Uterus (tissue), 4 donors: Measurements from ENCODE around the gene C1R. TPM values are rescaled to one million over a fixed set of nuclear protein-coding genes. Genes with fewer than 3 reads are reported as not detected.

Source experiments
- DNase-seq, 2 donors: peaks; one replicate each; pipeline ENCODE4 v3.0.0-alpha.2; 2019 to 2020
- H3K27ac ChIP-seq, 2 donors: fragments of 200-600 bp; sonication (generic); 1 replicate in 1 of 2; 2 replicates in 1 of 2; pipeline ENCODE4 v1.5.1; 2016 to 2018
- H3K27me3 ChIP-seq, 2 donors: fragments of 200-600 bp; sonication (generic); one replicate each; pipeline ENCODE4 v1.5.1; 2018 to 2019; ENCODE audit warnings: control low read depth in 1 of 2
- H3K36me3 ChIP-seq, 2 donors: fragments of 200-600 bp; sonication (generic); one replicate each; pipeline ENCODE4 v1.5.1; 2019; ENCODE audit warnings: control low read depth in 1 of 2
- H3K4me1 ChIP-seq, 2 donors: fragments of 200-600 bp; sonication (generic); one replicate each; pipeline ENCODE4 v1.5.1; 2018 to 2019; ENCODE audit warnings: control low read depth in 1 of 2
- H3K4me3 ChIP-seq, 2 donors: fragments of 200-600 bp; sonication (generic); 1 replicate in 1 of 2; 2 replicates in 1 of 2; pipeline ENCODE4 v1.5.1; 2018 to 2019; ENCODE audit warnings: mild to moderate bottlenecking in 1 of 2
- H3K9me3 ChIP-seq, 2 donors: fragments of 200-600 bp; sonication (generic); one replicate each; pipeline ENCODE4 v1.5.1; 2019; ENCODE audit warnings: control low read depth in 1 of 2
- POLR2A ChIP-seq, 2 donors: fragments of 450-650 bp; IDR thresholded peaks; one replicate each; pipeline ENCODE4 v1.6.1; 2016; ENCODE audit warnings: antibody characterized with exemption in 2 of 2, mild to moderate bottlenecking in 1 of 2, moderate library complexity in 1 of 2
- intact Hi-C: fragments of 100-400 bp; cut with DNase I; formaldehyde crosslinking; loops from one replicate; pipeline ENCODE4 v1.15.1; 2023; ENCODE audit warnings: low total_unique reads
- total RNA-seq, 4 donors: library from RNA; depleted of rRNA in 3 of 4; stranded (reverse); fragments of >200 nt in 3 of 4; gene quantifications; one replicate each; pipeline versions ENCODE4 v1.1.0 to v1.2.4, GENCODE V29; 2014 to 2023
- TF ChIP-seq, protein P1 (sequence below), 4 experiments: fragments of 200-600 bp in 2 of 4; fragments of 450-650 bp in 2 of 4; sonication (generic) in 2 of 4; IDR thresholded peaks; one replicate each; pipeline ENCODE4 v1.5.1; 2016 to 2019; ENCODE audit warnings: antibody characterized with exemption in 4 of 4, mild to moderate bottlenecking in 2 of 4, moderate library complexity in 1 of 4
- donor health status: DM: yes; HTN: yes; CAD: no.

Gene C1R
- total RNA-seq, 4 donors from 2014 or later: 128 to 571 (median 411) TPM

DNA sequence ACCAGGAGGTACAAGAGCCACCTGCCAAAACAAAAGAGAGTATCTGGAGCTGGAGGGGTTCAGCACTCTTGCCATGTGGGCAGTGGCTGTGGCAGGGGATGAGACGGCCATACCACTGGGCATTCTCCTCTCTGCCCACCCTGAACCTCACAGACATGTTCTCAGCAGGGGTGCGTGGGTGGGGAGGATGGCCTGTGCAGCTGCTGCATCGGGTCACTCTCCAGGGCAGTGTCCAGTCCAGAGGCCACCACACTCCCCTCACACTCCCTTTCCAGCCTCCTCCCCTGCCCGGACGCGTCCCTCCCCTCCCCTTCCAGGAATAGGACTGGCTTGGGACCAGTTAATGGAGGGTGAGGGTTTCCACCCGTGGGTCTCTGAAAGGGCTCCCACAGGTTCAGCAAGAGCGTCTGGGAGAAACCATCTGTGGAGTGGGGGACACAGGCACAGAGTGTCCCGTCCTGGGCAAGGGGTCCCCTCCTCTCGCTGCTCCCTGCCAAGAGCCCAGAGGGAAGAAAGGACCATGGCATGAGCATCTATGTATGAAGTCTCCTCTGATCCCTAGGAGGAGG is 501 bp downstream of the C1R start:
- no peaks in the 10 kb centered on the region for H3K9me3 ChIP-seq
- H3K27ac ChIP-seq: peak overlapping the region; percentile 75 to 87
- no peaks in the 10 kb centered on the region for H3K4me1 ChIP-seq
- intact Hi-C loops: no loop called here
- DNase-seq: peak; percentile 62 to 65
- H3K27me3 ChIP-seq: no peaks in the 10 kb centered on the region
- TF ChIP-seq, protein P1, sequence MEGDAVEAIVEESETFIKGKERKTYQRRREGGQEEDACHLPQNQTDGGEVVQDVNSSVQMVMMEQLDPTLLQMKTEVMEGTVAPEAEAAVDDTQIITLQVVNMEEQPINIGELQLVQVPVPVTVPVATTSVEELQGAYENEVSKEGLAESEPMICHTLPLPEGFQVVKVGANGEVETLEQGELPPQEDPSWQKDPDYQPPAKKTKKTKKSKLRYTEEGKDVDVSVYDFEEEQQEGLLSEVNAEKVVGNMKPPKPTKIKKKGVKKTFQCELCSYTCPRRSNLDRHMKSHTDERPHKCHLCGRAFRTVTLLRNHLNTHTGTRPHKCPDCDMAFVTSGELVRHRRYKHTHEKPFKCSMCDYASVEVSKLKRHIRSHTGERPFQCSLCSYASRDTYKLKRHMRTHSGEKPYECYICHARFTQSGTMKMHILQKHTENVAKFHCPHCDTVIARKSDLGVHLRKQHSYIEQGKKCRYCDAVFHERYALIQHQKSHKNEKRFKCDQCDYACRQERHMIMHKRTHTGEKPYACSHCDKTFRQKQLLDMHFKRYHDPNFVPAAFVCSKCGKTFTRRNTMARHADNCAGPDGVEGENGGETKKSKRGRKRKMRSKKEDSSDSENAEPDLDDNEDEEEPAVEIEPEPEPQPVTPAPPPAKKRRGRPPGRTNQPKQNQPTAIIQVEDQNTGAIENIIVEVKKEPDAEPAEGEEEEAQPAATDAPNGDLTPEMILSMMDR (IDR thresholded peaks at IDR 0.05): no peak
- TF ChIP-seq POLR2A (IDR thresholded peaks at IDR 0.05): no peak
- H3K4me3 ChIP-seq: peak overlapping the region; percentile 48 to 50
- no peaks in the 10 kb centered on the region for H3K36me3 ChIP-seq

DNA sequence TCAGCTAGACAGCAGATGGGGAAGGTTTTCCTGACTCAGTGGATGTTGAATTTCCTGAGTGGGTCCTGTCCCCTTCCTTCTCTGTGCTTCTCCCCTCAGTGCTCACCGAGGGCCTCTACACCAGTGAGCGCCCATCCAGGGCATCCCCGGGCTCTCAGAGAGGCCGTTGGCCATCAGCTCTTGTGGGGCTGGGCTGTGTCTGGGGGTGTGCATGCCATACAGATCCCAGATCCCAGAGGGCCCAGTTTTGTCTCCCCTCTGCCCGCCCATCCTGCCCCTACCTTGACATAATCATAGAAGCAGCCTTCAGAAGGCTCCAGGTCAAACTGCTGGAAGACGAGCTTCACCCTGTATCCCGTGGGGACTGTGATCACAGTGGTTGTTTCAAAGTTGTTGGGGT is 1.1 kb downstream of the C1R start:
- no peak for DNase-seq
- Histone ChIP-seq H3K4me3 (peak overlapping the region; percentile 48 to 50), H3K36me3 (no peaks in the 10 kb centered on the region), H3K9me3 (no peaks in the 10 kb centered on the region), H3K27me3 (no peaks in the 10 kb centered on the region), H3K4me1 (no peaks in the 10 kb centered on the region), H3K27ac (peak overlapping the region; percentile 75 to 87)
- no peak for TF ChIP-seq POLR2A (IDR thresholded peaks at IDR 0.05)
- TF ChIP-seq, protein P1 (IDR thresholded peaks at IDR 0.05): no peak
- intact Hi-C loops: no loop called here

DNA sequence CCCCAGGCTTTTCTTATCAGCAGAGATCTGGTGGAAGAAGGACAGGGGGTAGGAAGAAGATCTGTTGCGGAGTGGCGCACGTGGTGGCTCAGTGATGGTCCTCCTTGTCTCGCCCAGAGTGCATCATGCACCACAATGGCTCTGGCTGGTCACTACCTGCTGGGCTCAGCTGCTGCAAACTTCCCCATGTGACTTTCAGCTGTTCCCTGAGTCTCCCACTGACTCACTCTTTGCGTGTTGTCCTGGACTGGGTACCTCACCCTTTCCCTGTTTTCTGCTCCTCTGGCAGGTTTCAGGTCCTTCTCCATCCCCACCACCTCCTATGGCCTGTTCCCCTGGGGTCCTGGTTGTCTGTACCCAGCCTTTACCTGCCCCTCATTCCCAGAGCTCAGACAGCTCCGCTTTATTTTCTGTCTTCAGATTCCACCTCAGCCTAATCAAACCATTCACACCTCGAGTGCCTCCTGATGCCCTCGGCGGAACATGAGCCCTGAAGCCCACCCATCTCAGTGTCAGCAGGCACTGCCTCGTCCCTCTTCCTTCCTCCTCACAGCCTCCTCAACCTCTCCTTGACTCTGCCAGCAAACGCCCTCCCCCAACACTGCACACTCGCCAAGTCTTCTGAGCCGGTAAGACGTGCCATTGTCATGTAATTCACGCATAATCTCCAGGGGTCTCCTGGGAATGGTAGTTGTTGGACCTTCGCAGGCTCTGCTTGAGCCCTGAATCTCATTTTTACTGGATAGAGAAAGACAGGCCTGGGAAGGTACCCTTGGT is 1.8 kb downstream of the C1R start:
- H3K27ac ChIP-seq: peak overlapping the region; percentile 75 to 87

DNA sequence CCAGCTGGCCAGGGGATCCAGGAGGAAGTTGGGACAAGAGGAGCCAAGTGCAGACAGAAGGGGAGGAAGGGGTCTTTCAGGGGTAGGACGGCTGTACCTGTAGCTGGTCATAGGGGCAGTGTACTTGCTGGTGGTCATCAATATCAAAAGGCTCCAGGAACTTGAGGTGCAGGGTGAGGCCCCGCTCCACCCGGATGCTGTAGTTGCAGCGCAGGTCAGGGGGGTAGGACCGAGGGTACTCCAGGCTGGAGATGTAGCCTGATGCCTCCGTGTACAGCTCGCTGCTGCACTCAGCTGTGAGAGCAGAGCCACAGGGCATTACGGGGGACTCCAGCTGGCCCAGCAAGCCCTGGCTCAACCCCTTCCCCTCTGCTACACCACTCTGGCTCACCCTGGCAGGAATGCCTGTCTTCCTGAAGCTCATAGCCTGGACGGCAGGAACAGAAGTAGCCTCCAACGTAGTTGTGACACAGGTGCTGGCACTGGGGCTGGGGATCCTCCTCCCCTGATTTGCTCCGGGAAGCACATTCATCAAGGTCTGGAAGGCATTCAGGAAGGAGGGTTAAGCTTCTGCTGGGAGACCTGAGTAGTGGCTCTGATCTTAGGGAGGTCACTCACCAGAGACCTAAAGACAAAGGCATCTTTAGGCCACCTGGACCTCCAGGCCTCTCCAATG is 2.9 kb downstream of the C1R start:
- peak overlapping the region; percentile 75 to 87 for H3K27ac ChIP-seq
- H3K4me3 ChIP-seq: no peak overlapping the region
- no peaks in the 10 kb centered on the region for H3K27me3 ChIP-seq
- intact Hi-C loops: no loop called here
- no peaks in the 10 kb centered on the region for H3K36me3 ChIP-seq
- TF ChIP-seq, protein P1 (IDR thresholded peaks at IDR 0.05): no peak
- H3K9me3 ChIP-seq: no peaks in the 10 kb centered on the region
- no peak for DNase-seq
- no peaks in the 10 kb centered on the region for H3K4me1 ChIP-seq

More for the DNA sequence above, 1.8 kb downstream of the C1R start:
- no peak for DNase-seq
- intact Hi-C loops: no loop called here
- Histone ChIP-seq H3K4me3 (peak overlapping the region in 1 of 2 donors; percentile 48), H3K9me3 (no peaks in the 10 kb centered on the region), H3K27me3 (no peaks in the 10 kb centered on the region), H3K4me1 (no peaks in the 10 kb centered on the region), H3K36me3 (no peaks in the 10 kb centered on the region)
- TF ChIP-seq, protein P1 (IDR thresholded peaks at IDR 0.05): no peak
- no peak for TF ChIP-seq POLR2A (IDR thresholded peaks at IDR 0.05)

DNA sequence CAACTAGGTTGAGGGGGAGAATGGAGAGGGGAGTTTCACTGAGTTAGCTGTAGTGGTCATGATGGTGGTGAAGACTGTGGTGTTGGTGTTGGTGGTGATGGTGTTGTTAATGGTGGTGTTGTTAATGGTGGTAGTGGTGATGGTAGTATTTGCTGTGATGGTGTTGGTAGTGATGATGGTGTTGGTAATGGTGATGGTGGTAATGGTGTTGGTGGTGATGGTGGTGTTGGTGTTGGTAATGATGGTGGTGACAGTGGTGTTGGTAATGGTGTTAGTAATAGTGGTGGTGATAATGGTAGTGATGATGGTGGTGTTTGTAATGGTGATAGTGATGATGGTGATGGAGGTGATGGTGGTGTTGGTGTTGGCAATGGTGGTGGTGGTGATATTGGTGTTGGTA is 9.1 kb downstream of the C1R start:
- no peak for DNase-seq
- H3K4me3 ChIP-seq: no peak overlapping the region
- H3K9me3 ChIP-seq: no peaks in the 10 kb centered on the region
- H3K27ac ChIP-seq: no peak overlapping the region
- no peaks in the 10 kb centered on the region for H3K27me3 ChIP-seq
- H3K4me1 ChIP-seq: no peaks in the 10 kb centered on the region
- H3K36me3 ChIP-seq: no peaks in the 10 kb centered on the region
- intact Hi-C loops: no loop called here
- TF ChIP-seq POLR2A (IDR thresholded peaks at IDR 0.05): no peak
- TF ChIP-seq, protein P1 (IDR thresholded peaks at IDR 0.05): no peak
